AG10803 (cell line): Measurements from ENCODE around the gene IGSF22.
"Not testable (repeated sequence)": the region's sequence is repeated elsewhere in the genome, so short reads cannot be mapped to it uniquely, and the experiment has no call there.

ENCODE experiments used
- DNase-seq: peaks from one replicate; pipeline ENCODE4 v3.0.0; 2010; ENCODE audit warnings: low read depth
- H3K4me3 ChIP-seq: 2 replicates; pipeline ENCODE4 v1.5.1; 2011; ENCODE audit warnings: mild to moderate bottlenecking, low read length, control low read depth
- TF ChIP-seq, protein P1 (sequence below): conservative IDR thresholded peaks from 2 replicates; pipeline ENCODE4 v1.5.1; 2011; ENCODE audit warnings: mild to moderate bottlenecking, low read length, control low read depth, inconsistent platforms

The IGSF22 gene

DNA sequence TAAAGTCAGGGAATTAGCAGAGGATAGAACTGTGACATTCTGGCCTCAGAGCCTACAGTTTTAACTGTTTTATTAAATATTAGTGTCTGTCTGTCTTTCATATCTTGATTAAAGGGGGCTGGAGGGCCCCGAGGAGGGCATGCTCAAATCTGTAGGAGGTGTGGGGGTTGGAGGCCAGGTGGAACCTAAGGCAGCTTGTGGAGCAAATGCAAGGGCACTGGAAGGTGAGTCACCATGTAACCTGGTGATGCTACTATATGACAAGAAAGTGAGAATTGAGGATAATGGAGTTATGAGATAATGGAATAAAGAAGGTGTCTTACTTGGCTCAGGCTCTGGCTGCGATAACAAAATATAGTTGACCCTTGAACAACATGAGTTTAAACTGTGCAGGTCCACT, 54.7 kb downstream of the IGSF22 start:
- TF ChIP-seq, protein P1, sequence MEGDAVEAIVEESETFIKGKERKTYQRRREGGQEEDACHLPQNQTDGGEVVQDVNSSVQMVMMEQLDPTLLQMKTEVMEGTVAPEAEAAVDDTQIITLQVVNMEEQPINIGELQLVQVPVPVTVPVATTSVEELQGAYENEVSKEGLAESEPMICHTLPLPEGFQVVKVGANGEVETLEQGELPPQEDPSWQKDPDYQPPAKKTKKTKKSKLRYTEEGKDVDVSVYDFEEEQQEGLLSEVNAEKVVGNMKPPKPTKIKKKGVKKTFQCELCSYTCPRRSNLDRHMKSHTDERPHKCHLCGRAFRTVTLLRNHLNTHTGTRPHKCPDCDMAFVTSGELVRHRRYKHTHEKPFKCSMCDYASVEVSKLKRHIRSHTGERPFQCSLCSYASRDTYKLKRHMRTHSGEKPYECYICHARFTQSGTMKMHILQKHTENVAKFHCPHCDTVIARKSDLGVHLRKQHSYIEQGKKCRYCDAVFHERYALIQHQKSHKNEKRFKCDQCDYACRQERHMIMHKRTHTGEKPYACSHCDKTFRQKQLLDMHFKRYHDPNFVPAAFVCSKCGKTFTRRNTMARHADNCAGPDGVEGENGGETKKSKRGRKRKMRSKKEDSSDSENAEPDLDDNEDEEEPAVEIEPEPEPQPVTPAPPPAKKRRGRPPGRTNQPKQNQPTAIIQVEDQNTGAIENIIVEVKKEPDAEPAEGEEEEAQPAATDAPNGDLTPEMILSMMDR = no peak
- no peak for DNase-seq
- H3K4me3 ChIP-seq = no peak overlapping the region

DNA sequence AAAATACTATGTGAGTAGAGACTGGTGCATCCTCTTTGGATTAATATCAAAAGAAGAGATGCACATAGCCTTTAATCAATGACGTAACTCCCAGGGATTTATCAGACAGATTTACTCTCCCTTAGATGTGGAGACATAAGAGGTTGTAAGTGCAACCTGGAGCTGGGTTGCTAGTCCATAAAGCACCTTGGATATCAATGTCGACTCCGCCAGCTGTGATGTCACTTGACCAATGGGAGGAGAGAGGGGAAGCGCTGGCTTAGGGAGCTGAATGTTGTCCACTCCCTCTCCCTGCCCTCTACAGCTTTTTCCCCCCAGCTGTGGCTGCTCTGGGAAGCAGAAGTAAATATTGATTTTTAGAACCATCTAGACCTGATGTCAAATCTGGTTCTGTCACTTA, 56.3 kb downstream of the IGSF22 start:
- TF ChIP-seq, protein P1 = no peak
- no peak for DNase-seq

DNA sequence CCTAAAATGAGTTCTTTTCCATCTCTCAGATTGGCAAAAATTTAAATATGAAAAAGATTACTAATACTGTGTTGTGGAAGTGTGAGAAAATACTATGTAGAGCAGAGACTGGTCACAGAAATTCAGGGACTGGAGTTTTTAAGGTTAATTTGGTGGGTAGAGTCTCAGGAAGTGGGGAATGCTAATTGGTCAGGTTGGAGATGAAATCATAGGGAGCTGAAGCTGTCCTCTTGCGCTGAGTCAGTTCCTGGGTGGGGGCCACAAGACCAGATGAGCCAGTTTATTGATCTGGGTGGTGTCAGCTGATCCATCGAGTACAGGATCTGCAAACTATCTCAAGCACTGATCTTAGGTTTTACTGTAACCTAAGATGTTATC, 56.8 kb downstream of the IGSF22 start:
- TF ChIP-seq, protein P1 = no peak
- no peak overlapping the region for H3K4me3 ChIP-seq
- no peak for DNase-seq

More for the DNA sequence above, 56.3 kb downstream of the IGSF22 start:
- H3K4me3 ChIP-seq = no peak overlapping the region

DNA sequence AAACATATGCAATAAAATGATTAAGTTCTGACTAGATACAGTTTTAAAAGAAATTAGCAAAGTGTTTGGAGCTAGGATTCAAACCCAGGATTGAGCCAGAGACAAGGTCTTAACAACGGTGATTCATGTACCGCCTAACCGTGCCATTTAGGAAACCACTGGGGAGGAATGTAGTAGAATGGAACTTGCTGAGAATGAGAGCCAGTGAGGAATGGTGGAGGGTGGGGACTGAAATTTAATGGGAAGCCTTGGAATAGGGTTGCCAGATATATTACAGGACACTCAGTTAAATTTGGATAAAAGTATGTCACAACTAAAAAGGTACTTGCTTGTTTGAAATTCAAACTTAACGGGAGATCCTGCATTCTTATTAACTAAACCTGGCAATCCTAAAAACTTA, 57.9 kb downstream of the IGSF22 start:
- TF ChIP-seq, protein P1 = no peak
- no peak for DNase-seq

DNA sequence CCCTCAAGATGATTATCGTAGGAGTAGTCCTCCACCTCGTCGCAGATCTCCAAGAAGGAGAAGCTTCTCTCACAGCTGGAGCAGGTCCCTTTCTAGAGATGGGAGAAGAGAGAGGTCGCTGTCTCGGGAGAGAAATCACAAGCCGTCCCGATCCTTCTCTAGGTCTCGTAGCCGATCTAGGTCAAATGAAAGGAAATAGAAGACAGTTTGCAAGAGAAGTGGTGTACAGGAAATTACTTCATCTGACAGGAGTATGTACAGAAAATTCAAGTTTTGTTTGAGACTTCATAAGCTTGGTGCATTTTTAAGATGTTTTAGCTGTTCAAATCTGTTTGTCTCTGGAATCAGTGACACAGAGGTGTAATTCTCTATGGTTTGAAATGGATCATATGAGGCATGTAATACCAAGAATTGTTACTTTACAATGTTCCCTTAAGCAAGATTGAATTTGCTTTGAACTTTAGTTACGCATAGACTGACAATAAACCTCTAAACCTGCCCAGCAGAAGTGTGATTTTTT, 60.6 kb downstream of the IGSF22 start:
- H3K4me3 ChIP-seq, DNase-seq: not testable (repeated sequence)

More for the DNA sequence above, 57.9 kb downstream of the IGSF22 start:
- H3K4me3 ChIP-seq = no peak overlapping the region

DNA sequence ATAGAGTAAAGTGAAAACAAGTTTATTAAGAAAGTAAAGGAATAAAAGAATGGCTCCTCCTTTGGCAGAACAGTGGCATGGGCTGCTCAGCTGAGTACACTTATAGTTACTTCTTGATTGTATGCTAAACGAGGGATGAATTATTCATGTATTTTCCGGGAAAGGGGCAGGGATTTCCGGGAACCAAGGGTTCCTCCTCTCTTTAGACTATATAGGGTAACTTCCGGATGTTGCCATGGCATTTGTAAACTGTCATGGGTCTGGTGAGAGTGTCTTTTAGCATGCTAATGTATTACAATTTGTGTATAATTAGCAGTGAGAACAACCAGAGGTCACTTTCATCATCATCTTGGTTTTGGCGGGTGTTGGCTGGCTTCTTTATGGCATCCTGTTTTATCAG, 68.3 kb downstream of the IGSF22 start:
- no peak for DNase-seq
- H3K4me3 ChIP-seq = no peak overlapping the region
- TF ChIP-seq, protein P1 = no peak
